ENCODE data around the gene SPOCK1.
"Not testable (repeated sequence)": the region's sequence is repeated elsewhere in the genome, so short reads cannot be mapped to it uniquely, and the experiment has no call there.

The SPOCK1 gene

GRCh38 chr5:137395011-137395755, 103.9 kb downstream of the SPOCK1 start:
- DNase-seq (ENCODE audit: low spot score), result no peak

DNA sequence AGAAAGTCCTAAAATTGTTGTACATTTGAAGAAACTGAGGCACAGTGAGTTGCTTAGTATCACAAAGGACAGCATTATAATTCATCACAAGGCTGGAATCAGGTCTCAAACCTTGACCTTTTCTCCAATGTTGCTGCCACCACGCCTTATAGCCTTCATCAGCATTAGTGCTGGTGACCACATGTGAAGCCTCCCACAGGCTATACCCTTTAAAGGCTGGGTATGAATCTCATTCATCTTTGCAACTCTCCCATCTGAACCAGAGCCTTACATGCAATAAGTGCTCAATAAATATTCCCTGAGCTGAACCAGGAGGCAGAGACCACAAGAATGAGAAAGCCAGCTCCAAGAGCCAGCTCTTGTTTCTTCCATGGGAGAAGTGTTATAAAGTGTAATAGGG, 104.7 kb downstream of the SPOCK1 start:
- DNase-seq (ENCODE audit: low spot score), result no peak

- no peak for DNase-seq (ENCODE audit: low spot score)
Measured at GRCh38 chr5:137393196-137393993, 105.7 kb downstream of the SPOCK1 start.

DNA sequence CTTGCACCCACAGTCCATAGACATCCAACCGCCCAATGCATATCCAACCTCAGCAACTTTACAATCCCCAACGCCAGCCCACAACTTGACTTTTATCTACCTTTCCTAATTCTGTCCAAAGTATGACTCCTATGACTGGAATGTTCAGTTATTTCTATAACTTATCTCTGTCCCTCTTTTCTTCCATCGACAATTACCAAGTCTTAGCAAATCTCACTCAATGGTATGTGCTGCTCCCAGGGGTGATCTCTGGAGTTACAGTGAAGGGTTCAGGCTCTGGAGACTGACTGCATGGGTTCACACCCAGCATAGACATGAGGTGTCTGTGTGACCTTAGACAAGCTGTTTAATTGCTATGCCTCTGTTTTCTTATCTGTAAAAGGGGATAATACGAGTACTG, 106.9 kb downstream of the SPOCK1 start:
- no peak for DNase-seq (ENCODE audit: low spot score)

DNA sequence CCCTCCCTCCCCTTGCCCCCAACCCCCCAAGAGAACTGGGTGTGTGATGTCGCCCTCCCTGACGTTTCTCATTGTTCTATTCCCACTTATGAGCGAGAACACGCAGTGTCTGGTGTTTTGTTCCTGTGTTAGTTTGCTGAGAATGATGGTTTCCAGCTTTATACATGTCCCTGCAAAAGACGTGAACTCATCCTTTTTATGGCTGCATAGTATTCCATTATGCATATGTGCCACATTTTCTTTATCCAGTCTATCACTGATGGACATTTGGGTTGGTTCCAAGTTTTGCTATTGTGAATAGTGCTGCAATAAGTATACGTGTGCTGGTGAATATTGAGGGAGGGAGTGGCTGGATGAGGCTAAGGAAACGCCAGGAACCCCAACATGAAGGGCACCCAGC, 108.1 kb downstream of the SPOCK1 start:
- DNase-seq (ENCODE audit: low spot score), result not testable (repeated sequence)

- DNase-seq (ENCODE audit: low spot score), result no peak
Measured at GRCh38 chr5:137389042-137389441, 110.1 kb downstream of the SPOCK1 start.

- DNase-seq (ENCODE audit: low spot score), result no peak
Measured at GRCh38 chr5:137385064-137385463, 114.1 kb downstream of the SPOCK1 start.

GRCh38 chr5:137383909-137384308, 115.2 kb downstream of the SPOCK1 start:
- no peak for DNase-seq (ENCODE audit: low spot score)

DNA sequence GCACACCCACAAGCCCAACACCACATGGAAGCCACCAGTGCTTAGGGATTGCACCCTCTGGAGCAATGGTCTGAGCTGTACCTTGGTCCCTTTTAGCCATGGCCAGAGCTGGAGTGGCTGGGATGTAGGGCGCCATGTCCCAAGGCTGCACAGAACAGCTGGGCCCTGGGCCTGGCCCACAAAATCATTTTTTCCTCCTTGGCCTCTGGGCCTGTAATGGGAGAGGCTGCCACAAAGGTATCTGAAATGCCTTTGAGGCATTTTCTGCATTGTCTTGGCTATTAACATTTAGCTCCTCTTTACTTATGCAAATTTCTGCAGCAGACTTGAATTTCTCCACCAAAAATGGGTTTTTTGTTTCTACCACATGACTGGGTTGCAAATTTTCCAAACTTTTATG, 117.6 kb downstream of the SPOCK1 start:
- no peak for DNase-seq (ENCODE audit: low spot score)

- DNase-seq (ENCODE audit: low spot score), result no peak
Measured at GRCh38 chr5:137379555-137380286, 119.4 kb downstream of the SPOCK1 start.

DNA sequence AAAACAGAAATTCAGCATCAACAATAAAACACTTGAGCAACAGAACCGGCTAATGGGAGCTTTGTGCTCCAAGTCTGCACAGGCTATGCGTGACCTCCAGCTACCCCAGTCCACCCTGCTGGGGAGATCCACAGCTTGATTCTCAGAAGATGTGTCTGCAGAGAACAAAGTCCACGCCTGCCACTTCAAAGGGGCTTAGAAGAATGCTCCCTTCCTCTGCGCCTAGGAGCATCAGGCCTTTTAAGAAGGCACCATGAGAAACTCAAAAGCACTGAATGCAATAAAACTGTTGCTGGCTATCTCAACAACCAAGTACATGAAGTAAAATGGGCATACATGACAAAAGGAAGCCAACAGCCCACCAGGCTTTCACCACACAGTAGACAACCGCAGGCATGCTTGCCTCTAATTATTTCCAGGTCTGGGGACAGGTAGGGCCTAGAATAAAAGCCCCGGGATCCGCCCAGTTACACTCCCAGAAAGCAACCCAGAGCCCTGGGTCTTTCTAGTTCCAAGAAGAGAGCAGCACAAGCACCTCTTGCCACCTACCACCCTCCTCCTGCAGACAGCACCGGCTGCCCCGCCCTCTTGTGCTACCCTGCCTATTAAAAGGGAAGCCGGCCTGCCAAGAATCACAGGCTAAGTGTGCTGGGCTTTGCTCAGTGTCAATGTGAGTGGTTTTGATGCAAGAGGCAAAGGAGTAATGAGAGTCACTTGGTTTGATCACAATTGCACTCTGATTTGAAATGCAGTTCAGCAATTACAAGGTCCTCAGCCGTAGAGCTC, 123.2 kb downstream of the SPOCK1 start:
- no peak for DNase-seq (ENCODE audit: low spot score)

DNA sequence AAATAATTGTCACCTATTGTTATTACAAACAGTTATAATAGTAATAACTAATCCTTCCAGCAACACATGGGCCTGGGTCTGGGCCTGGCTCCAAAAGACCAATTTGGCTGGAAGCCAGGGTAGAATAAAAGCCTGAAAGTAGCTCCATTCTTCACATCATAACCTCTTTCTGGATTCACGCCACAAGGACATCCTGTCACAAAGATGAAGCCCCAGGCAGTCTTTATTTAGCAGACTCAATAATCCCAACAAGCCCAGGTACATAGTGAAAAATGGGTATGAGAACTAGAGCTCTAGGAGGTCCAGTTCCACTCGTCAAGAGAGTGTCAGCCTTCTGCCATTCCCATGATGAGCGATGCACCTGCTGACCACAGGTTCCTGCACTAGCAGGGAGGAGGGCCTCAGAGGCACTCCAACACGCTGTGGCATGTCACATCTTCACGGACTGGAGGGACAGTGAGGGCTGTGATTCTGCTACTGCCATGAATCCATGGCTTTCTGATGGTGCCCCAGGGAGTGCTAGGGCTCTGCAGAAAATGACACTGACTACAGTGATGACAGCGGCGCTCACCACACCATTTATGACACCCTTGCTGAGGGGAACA, 124.9 kb downstream of the SPOCK1 start:
- no peak for DNase-seq (ENCODE audit: low spot score)

DNA sequence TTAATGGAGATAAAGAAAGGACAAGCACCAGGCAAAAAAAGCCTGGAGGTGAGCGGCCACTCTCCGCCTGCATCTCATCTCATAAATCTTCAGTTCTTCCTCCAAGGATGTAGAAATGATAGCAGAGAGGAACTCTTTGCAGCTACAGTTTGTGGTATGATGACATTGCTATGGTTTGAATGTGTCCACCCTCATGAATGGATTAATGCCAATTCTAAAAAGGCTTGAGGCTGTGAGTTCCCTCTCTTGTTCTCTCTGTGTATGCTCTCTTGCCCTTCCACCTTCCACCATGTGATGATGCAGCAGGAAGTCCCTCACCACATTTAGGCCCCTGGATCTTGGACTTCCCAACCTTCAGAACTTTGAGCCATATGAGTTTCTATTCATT, 126.4 kb downstream of the SPOCK1 start:
- no peak for DNase-seq (ENCODE audit: low spot score)

GRCh38 chr5:137372016-137372772, 126.9 kb downstream of the SPOCK1 start:
- DNase-seq (ENCODE audit: low spot score), result no peak

- no peak for DNase-seq (ENCODE audit: low spot score)
Measured at GRCh38 chr5:137370096-137371071, 128.7 kb downstream of the SPOCK1 start.

- no peak for DNase-seq (ENCODE audit: low spot score)
Measured at GRCh38 chr5:137368651-137369050, 130.5 kb downstream of the SPOCK1 start.

- no peak for DNase-seq (ENCODE audit: low spot score)
Measured at GRCh38 chr5:137367951-137368350, 131.2 kb downstream of the SPOCK1 start.

DNA sequence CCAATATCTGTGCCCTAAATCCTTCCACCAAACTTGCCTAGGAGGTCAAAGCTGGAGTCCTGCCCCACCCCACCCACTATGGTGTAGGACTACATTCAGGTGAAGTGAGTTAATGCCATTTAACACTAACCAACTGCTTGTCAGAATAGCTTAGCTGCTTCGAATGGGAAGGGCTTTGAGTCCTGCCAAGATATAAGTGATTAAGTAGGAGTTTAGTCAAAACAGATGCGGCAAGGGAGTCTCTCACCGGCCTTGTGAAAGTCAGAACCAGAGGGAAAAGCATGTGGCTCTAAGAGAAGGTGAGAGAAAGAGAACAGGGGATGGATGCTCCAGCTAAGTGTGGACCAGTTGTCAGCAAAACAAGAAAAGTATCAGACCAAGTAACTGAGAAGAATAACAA, 132.6 kb downstream of the SPOCK1 start:
- no peak for DNase-seq (ENCODE audit: low spot score)

DNA sequence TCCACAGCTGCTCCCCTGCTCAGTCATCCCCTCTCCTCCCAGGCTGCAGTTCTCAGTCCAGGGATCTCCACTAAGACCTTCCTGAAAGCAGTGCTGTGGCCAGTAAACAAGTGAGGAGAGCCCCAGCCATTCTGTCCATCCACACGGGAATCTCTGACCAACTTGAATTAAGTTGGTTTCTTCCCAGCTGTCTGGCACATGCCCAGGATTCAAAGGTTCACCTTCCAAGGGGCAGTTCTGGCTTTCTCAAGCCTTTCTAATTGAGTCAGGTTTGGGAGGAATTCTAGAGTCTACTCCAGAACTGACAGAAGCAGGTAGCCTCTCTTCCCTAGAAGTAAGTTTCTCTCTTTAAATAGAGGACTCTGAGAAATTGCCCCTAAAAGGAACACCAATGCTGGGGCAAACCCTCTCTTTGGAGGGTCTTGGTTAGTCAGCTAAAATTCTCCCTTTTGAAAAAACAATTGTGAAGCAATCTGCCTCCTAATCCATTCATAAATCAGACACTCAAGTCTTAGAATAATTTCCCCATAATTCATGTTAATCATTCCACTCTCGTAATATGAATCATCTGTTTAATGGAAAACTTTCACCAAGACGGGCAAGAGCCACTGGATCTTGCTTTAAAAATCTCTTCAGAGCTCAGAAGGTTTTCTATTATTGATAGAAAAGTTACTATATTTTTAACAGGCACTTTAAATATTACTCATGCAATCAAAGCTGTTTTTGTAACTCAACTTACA, 133.8 kb downstream of the SPOCK1 start:
- no peak for DNase-seq (ENCODE audit: low spot score)

All from hematopoietic multipotent progenitor cell treated with erythropoietin and hydrocortisone succinate and interleukin-3 and kit ligand, for 17 days (in vitro differentiated cells).